PFSK-1 (cell line): ENCODE measurements around the gene DOK4.

Experiments
- FOXP2 ChIP-seq: optimal IDR thresholded peaks from 2 replicates; pipeline ENCODE3; 2011; ENCODE audit warnings: borderline replicate concordance, control low read depth, inconsistent platforms; ENCODE audit not compliant: insufficient read depth; ENCODE audit errors: extremely low read length, extremely low read depth
- POLR2AphosphoS5 ChIP-seq: IDR thresholded peaks from 2 replicates; pipeline ENCODE4 v1.6.1; 2012; ENCODE audit warnings: low read depth, mild to moderate bottlenecking, control low read depth, low read length, moderate library complexity
- REST ChIP-seq, 2 experiments: IDR thresholded peaks; 2 replicates each; pipeline versions ENCODE4 v1.6.1 to v1.8.0; 2011 to 2012; ENCODE audit warnings: low read depth in 2 of 2, low read length in 2 of 2, control low read depth in 1 of 2, inconsistent platforms in 1 of 2, mild to moderate bottlenecking in 1 of 2, moderate library complexity in 1 of 2; ENCODE audit not compliant: insufficient read depth in 1 of 2
- SIN3A ChIP-seq: IDR thresholded peaks from 2 replicates; pipeline ENCODE4 v1.6.1; 2012; ENCODE audit warnings: mild to moderate bottlenecking, low read length, moderate library complexity, borderline replicate concordance; ENCODE audit not compliant: insufficient read depth
- TAF1 ChIP-seq: IDR thresholded peaks from 2 replicates; pipeline ENCODE4 v1.6.1; 2012; ENCODE audit warnings: low read length, control low read depth, borderline replicate concordance; ENCODE audit not compliant: insufficient read depth

The DOK4 gene

GRCh38 chr16:57508035-57508425 lies 21.7 kb upstream of the DOK4 start:
- TF ChIP-seq SIN3A (no peak), FOXP2 (no peak), TAF1 (no peak)

- TF ChIP-seq POLR2AphosphoS5 (no peak), FOXP2 (no peak), SIN3A (no peak), TAF1 (no peak), REST (IDR thresholded peaks at IDR 0.05; ENCODE audit: insufficient read depth in 1 of 2, low read depth in 2 of 2, low read length in 2 of 2) (no peak)
Observed at GRCh38 chr16:57507136-57508034, 21.1 kb upstream of the DOK4 start.

- TF ChIP-seq SIN3A (no peak), FOXP2 (no peak), REST (IDR thresholded peaks at IDR 0.05; ENCODE audit: insufficient read depth in 1 of 2, low read depth in 2 of 2, low read length in 2 of 2) (no peak), TAF1 (no peak), POLR2AphosphoS5 (no peak)
Observed at GRCh38 chr16:57505169-57505568, 18.9 kb upstream of the DOK4 start.

- TF ChIP-seq REST (IDR thresholded peaks at IDR 0.05; ENCODE audit: insufficient read depth in 1 of 2, low read depth in 2 of 2, low read length in 2 of 2) = no peak
- no peak for TF ChIP-seq TAF1
- no peak for TF ChIP-seq FOXP2
- no peak for TF ChIP-seq POLR2AphosphoS5
- TF ChIP-seq SIN3A = no peak
Observed at GRCh38 chr16:57504491-57504890, 18.2 kb upstream of the DOK4 start.

- TF ChIP-seq FOXP2 (no peak), POLR2AphosphoS5 (no peak), SIN3A (no peak), TAF1 (no peak), REST (IDR thresholded peaks at IDR 0.05; ENCODE audit: insufficient read depth in 1 of 2, low read depth in 2 of 2, low read length in 2 of 2) (no peak)
Observed at GRCh38 chr16:57504001-57504400, 17.7 kb upstream of the DOK4 start.
